H9 (cell line): ENCODE data around the gene KCMF1. TPM values are rescaled to one million over a fixed set of nuclear protein-coding genes. Genes with fewer than 3 reads are reported as not detected.

Source experiments
- DNase-seq: peaks from one replicate; pipeline ENCODE4 v3.0.0-alpha.2; 2017
- H2AFZ ChIP-seq: one replicate; pipeline ENCODE4 v1.6.1; 2013; ENCODE audit warnings: mild to moderate bottlenecking, low read length, control low read depth, moderate library complexity
- H2AK5ac ChIP-seq: 2 replicates; pipeline ENCODE4 v1.6.1; 2013; ENCODE audit warnings: low read length, control low read depth, mixed read lengths; ENCODE audit not compliant: insufficient read length
- H2BK120ac ChIP-seq: one replicate; pipeline ENCODE4 v1.6.1; 2013; ENCODE audit warnings: low read depth, mild to moderate bottlenecking, low read length, control low read depth, inconsistent platforms; ENCODE audit not compliant: poor library complexity, severe bottlenecking
- H2BK12ac ChIP-seq: 2 replicates; pipeline ENCODE4 v1.6.1; 2013; ENCODE audit warnings: low read length, control low read depth, mixed read lengths, low read depth; ENCODE audit not compliant: insufficient read length
- H2BK15ac ChIP-seq: 2 replicates; pipeline ENCODE4 v1.6.1; 2013; ENCODE audit warnings: low read depth, low read length, control low read depth
- H2BK20ac ChIP-seq: one replicate; pipeline ENCODE4 v1.6.1; 2013; ENCODE audit warnings: low read depth, mild to moderate bottlenecking, low read length, control low read depth, inconsistent platforms; ENCODE audit not compliant: poor library complexity, severe bottlenecking
- H2BK5ac ChIP-seq: 2 replicates; pipeline ENCODE4 v1.6.1; 2013; ENCODE audit warnings: low read length, control low read depth, mixed read lengths; ENCODE audit not compliant: insufficient read length
- H3K14ac ChIP-seq: 2 replicates; pipeline ENCODE4 v1.6.1; 2013; ENCODE audit warnings: low read length, control low read depth; ENCODE audit not compliant: insufficient read depth
- H3K18ac ChIP-seq: 2 replicates; pipeline ENCODE4 v1.6.1; 2013; ENCODE audit warnings: low read depth, mild to moderate bottlenecking, mixed read lengths, low read length, control low read depth; ENCODE audit not compliant: insufficient read length
- H3K23ac ChIP-seq: 2 replicates; pipeline ENCODE4 v1.6.1; 2013; ENCODE audit warnings: low read length, control low read depth, mixed read lengths, low read depth; ENCODE audit not compliant: insufficient read length
- H3K23me2 ChIP-seq: 2 replicates; pipeline ENCODE4 v1.6.1; 2013; ENCODE audit warnings: low read depth, mild to moderate bottlenecking, mixed read lengths, low read length, control low read depth; ENCODE audit not compliant: insufficient read length, poor library complexity, severe bottlenecking
- H3K27ac ChIP-seq: 2 replicates; pipeline ENCODE4 v1.5.1; 2013; ENCODE audit warnings: low read length, control low read depth, mixed read lengths, low read depth; ENCODE audit not compliant: insufficient read length
- H3K27me3 ChIP-seq: 2 replicates; pipeline ENCODE4 v1.6.1; 2013; ENCODE audit warnings: low read length, control low read depth, inconsistent platforms; ENCODE audit not compliant: insufficient read depth
- H3K4ac ChIP-seq: 2 replicates; pipeline ENCODE4 v1.6.1; 2013; ENCODE audit warnings: low read depth, mild to moderate bottlenecking, control low read depth, inconsistent platforms, low read length, moderate library complexity
- H3K4me1 ChIP-seq: 2 replicates; pipeline ENCODE4 v1.6.1; 2013; ENCODE audit warnings: low read length, control low read depth, inconsistent platforms; ENCODE audit not compliant: insufficient read depth
- H3K4me2 ChIP-seq: 2 replicates; pipeline ENCODE4 v1.6.1; 2013; ENCODE audit warnings: low read length, control low read depth, mixed read lengths; ENCODE audit not compliant: insufficient read length, insufficient read depth
- H3K56ac ChIP-seq: 2 replicates; pipeline ENCODE4 v1.6.1; 2013; ENCODE audit warnings: low read depth, mild to moderate bottlenecking, mixed read lengths, low read length, control low read depth; ENCODE audit not compliant: insufficient read length
- H3K79me1 ChIP-seq: 2 replicates; pipeline ENCODE4 v1.6.1; 2013; ENCODE audit warnings: low read depth, mild to moderate bottlenecking, moderate library complexity, low read length, control low read depth, inconsistent platforms; ENCODE audit not compliant: insufficient read depth, poor library complexity, severe bottlenecking
- H3K79me2 ChIP-seq: 2 replicates; pipeline ENCODE4 v1.6.1; 2013; ENCODE audit warnings: low read length, control low read depth, inconsistent platforms; ENCODE audit not compliant: insufficient read depth
- H3K9ac ChIP-seq: 2 replicates; pipeline ENCODE4 v1.6.1; 2013; ENCODE audit warnings: low read length, control low read depth, mixed read lengths; ENCODE audit not compliant: insufficient read length; ENCODE audit errors: extremely low read depth
- H3K9me3 ChIP-seq: one replicate; pipeline ENCODE4 v1.6.1; 2013; ENCODE audit warnings: low read depth, low read length, inconsistent platforms; ENCODE audit not compliant: control insufficient read depth
- H3T11ph ChIP-seq: one replicate; pipeline ENCODE4 v1.6.1; 2013; ENCODE audit warnings: mild to moderate bottlenecking, low read length, control low read depth, inconsistent platforms
- H4K20me1 ChIP-seq: one replicate; pipeline ENCODE4 v1.6.1; 2013; ENCODE audit not compliant: control insufficient read depth, insufficient read length, insufficient read depth
- H4K5ac ChIP-seq: 2 replicates; pipeline ENCODE4 v1.6.1; 2013; ENCODE audit warnings: low read depth, mild to moderate bottlenecking, mixed read lengths, low read length, control low read depth; ENCODE audit not compliant: insufficient read length
- H4K8ac ChIP-seq: replicated peaks from 2 replicates; pipeline ENCODE4 v1.6.1; 2013; ENCODE audit warnings: low read length, control low read depth, mixed read lengths, low read depth; ENCODE audit not compliant: insufficient read length
- H4K91ac ChIP-seq: 2 replicates; pipeline ENCODE4 v1.6.1; 2013; ENCODE audit warnings: low read depth, mild to moderate bottlenecking, moderate library complexity, mixed read lengths, low read length, control low read depth; ENCODE audit not compliant: insufficient read length
- H3K27ac Mint-ChIP-seq, 3 experiments: 2 replicates in 2 of 3; 3 replicates in 1 of 3; pipeline ENCODE4 v1.8.0; 2020 to 2021; ENCODE audit warnings: mixed read lengths in 3 of 3, mild to moderate bottlenecking in 1 of 3, moderate library complexity in 1 of 3
- H3K27me3 Mint-ChIP-seq: 2 replicates; pipeline ENCODE4 v1.8.0; 2021; ENCODE audit warnings: low read depth, mild to moderate bottlenecking, moderate library complexity, mixed read lengths
- H3K36me3 Mint-ChIP-seq, 3 experiments: 2 replicates in 2 of 3; 3 replicates in 1 of 3; pipeline ENCODE4 v1.8.0; 2020 to 2021; ENCODE audit warnings: low read depth in 3 of 3, mixed read lengths in 3 of 3; ENCODE audit not compliant: insufficient read depth in 1 of 3
- H3K4me1 Mint-ChIP-seq, 2 experiments: 2 replicates each; pipeline ENCODE4 v1.8.0; 2020; ENCODE audit warnings: mixed read lengths in 2 of 2
- H3K4me3 Mint-ChIP-seq, 2 experiments: 2 replicates in 1 of 2; 3 replicates in 1 of 2; pipeline ENCODE4 v1.8.0; 2020 to 2021; ENCODE audit warnings: mild to moderate bottlenecking in 2 of 2, mixed read lengths in 2 of 2, moderate library complexity in 1 of 2
- H3K9me3 Mint-ChIP-seq, 2 experiments: 2 replicates in 1 of 2; 3 replicates in 1 of 2; pipeline ENCODE4 v1.8.0; 2020; ENCODE audit warnings: mild to moderate bottlenecking in 2 of 2, mixed read lengths in 2 of 2, moderate library complexity in 1 of 2
- WGBS: extraction: QIAGEN DNeasy Blood & Tissue Kit; methylation state at CpG from one replicate; pipeline ENCODE4 v1.1.7; 2013; ENCODE audit warnings: missing lambda C conversion rate, low lambda C conversion rate, mixed read lengths; ENCODE audit not compliant: insufficient read length; ENCODE audit errors: extremely low coverage; 5-methylcytosine and 5-hydroxymethylcytosine counted together
- total RNA-seq: library from RNA; stranded (reverse); gene quantifications from 2 replicates; pipeline ENCODE4 v1.2.1, GENCODE V29; 2021
- TF ChIP-seq, protein P1 (sequence below): fragments of 200-600 bp; sonication (generic); conservative IDR thresholded peaks from 3 replicates; pipeline ENCODE4 v1.8.0; 2021; ENCODE audit warnings: antibody characterized with exemption, mild to moderate bottlenecking

The KCMF1 gene
- total RNA-seq, 1 experiment from 2014 or later, result 113 TPM

DNA sequence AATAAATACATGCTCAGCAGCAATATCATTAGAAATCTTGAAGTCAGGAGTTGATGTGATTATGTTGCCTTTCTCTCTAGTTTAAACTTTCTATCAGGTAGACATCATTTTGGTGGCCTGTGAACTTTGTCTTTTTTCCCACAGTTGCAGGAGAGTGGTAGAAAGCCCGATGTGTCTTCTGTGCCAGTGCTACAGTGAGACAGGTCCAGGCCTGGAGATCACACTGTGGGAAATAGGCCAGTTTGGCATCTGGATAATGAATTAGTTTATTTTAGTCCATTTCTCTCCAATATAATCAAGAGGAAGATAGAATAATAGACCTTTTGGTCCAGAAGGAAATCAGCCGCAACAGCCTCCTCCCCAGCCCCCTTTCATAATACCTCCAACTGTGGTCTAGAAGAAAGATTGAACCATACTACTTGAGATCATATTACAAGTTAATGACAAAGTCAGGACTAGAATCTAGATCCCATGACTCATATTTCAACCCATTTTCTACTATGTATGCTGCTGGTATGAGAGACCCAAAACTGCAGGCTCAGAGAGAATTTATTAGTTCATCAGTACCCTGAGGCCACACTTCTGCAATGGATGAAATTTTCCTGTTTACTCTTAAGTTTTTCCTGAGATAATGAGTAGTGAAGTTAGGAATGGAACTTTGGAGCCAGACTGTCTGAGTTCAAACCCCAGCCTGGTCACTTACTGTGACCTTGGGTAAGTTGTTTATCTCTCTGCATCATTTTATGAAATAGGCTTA lies 20.6 kb downstream of the KCMF1 start:
- no peak overlapping the region for H3K56ac ChIP-seq
- H3K4me1 ChIP-seq, result peaks cover 4% of the 10 kb centered on the region; the same call in 1 of the 2 replicates
- Mint-ChIP-seq H3K27me3 (no peaks in the 10 kb centered on the region), H3K4me1 (peaks cover 13 to 17% of the 10 kb centered on the region in 2 experiments), H3K4me3 (no peak overlapping the region), H3K36me3 (peaks cover 0 to 7% (median 4%) of the 10 kb centered on the region in 3 experiments; a peak in 2 of 7 replicates), H3K9me3 (no peaks in the 10 kb centered on the region), H3K27ac (no peak overlapping the region)
- H3K14ac ChIP-seq, result no peak overlapping the region
- DNase-seq, result no peak
- no peak overlapping the region for H2BK15ac ChIP-seq
- no peaks in the 10 kb centered on the region for H3K27me3 ChIP-seq
- no peak overlapping the region for H3T11ph ChIP-seq
- no peak overlapping the region for H2AFZ ChIP-seq
- no peak overlapping the region for H2AK5ac ChIP-seq
- H2BK120ac ChIP-seq, result no peak overlapping the region
- no peak overlapping the region for H3K4ac ChIP-seq
- H3K18ac ChIP-seq, result no peak overlapping the region
- H3K23ac ChIP-seq, result no peak overlapping the region
- H3K23me2 ChIP-seq, result no peaks in the 10 kb centered on the region
- no peak overlapping the region for H3K9ac ChIP-seq
- H3K79me1 ChIP-seq, result peaks cover 5% of the 10 kb centered on the region
- H4K91ac ChIP-seq, result no peak overlapping the region
- no peak overlapping the region for H2BK5ac ChIP-seq
- no peak overlapping the region for H4K8ac ChIP-seq
- H3K9me3 ChIP-seq, result no peaks in the 10 kb centered on the region
- no peak overlapping the region for H3K4me2 ChIP-seq
- no peak overlapping the region for H2BK20ac ChIP-seq
- TF ChIP-seq, protein P1, sequence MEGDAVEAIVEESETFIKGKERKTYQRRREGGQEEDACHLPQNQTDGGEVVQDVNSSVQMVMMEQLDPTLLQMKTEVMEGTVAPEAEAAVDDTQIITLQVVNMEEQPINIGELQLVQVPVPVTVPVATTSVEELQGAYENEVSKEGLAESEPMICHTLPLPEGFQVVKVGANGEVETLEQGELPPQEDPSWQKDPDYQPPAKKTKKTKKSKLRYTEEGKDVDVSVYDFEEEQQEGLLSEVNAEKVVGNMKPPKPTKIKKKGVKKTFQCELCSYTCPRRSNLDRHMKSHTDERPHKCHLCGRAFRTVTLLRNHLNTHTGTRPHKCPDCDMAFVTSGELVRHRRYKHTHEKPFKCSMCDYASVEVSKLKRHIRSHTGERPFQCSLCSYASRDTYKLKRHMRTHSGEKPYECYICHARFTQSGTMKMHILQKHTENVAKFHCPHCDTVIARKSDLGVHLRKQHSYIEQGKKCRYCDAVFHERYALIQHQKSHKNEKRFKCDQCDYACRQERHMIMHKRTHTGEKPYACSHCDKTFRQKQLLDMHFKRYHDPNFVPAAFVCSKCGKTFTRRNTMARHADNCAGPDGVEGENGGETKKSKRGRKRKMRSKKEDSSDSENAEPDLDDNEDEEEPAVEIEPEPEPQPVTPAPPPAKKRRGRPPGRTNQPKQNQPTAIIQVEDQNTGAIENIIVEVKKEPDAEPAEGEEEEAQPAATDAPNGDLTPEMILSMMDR, result no peak
- no peak overlapping the region for H4K5ac ChIP-seq
- H3K79me2 ChIP-seq, result peaks cover 57% of the 10 kb centered on the region; the same call in 1 of the 2 replicates
- WGBS, result no CpG with 5 or more reads among the region's 2 CpGs
- H2BK12ac ChIP-seq, result no peak overlapping the region
- no peaks in the 10 kb centered on the region for H4K20me1 ChIP-seq
- no peak overlapping the region for H3K27ac ChIP-seq
